PC-9 (cell line): ENCODE results near the gene SYNJ2. TPM values are rescaled to one million over a fixed set of nuclear protein-coding genes. Genes with fewer than 3 reads are reported as not detected.

Source experiments
- BruUV-seq: library from RNA; stranded (reverse); fragments of 400-500 nt; replicated peaks from 2 replicates; lab custom pipeline; 2021; lab: Mats Ljungman, UMichigan
- CTCF ChIA-PET: fragments of 300-600 bp; sonication (Branson Sonifier 250); formaldehyde crosslinking; loops from one replicate; lab custom pipeline; 2022; ENCODE audit warnings: antibody characterized with exemption; lab: Charles Lee
- POLR2A ChIA-PET: fragments of 300-600 bp; sonication (Branson Sonifier 250); formaldehyde crosslinking; loops from one replicate; lab custom pipeline; 2022; ENCODE audit warnings: antibody characterized with exemption; ENCODE audit not compliant: unreplicated experiment; lab: Charles Lee
- DNase-seq, 2 experiments: peaks; one replicate each; pipeline versions ENCODE4 v3.0.0 to v3.0.0-alpha.2; 2015 to 2022; ENCODE audit warnings: mixed read lengths in 1 of 2
- H2AFZ ChIP-seq: fragments of 200-600 bp; sonication (generic); 2 replicates; pipeline ENCODE4 v1.8.1; 2017; ENCODE audit warnings: antibody characterized with exemption
- H3F3A ChIP-seq: fragments of 200-600 bp; sonication (generic); 2 replicates; pipeline ENCODE4 v1.8.1; 2017; ENCODE audit warnings: antibody characterized with exemption, mild to moderate bottlenecking, low read depth; ENCODE audit not compliant: insufficient read depth
- H3K27ac ChIP-seq: fragments of 200-600 bp; sonication (generic); 2 replicates; pipeline ENCODE4 v1.6.1; 2016; ENCODE audit warnings: mixed run types
- H3K27me3 ChIP-seq: fragments of 200-600 bp; sonication (generic); 2 replicates; pipeline ENCODE4 v1.6.1; 2016; ENCODE audit warnings: low read depth, mixed run types; ENCODE audit not compliant: insufficient read depth
- H3K36me3 ChIP-seq: fragments of 200-600 bp; sonication (generic); 2 replicates; pipeline ENCODE4 v1.6.1; 2016; ENCODE audit warnings: low read depth, mixed run types
- H3K4me1 ChIP-seq: fragments of 200-600 bp; sonication (generic); replicated peaks from 2 replicates; pipeline ENCODE4 v1.6.1; 2016; ENCODE audit warnings: mixed run types; ENCODE audit not compliant: insufficient read depth
- H3K4me2 ChIP-seq: fragments of 200-600 bp; sonication (generic); 2 replicates; pipeline ENCODE4 v1.6.1; 2017; ENCODE audit warnings: mixed run types
- H3K4me3 ChIP-seq: fragments of 200-600 bp; sonication (generic); 2 replicates; pipeline ENCODE4 v1.6.1; 2016; ENCODE audit warnings: mixed run types
- H3K79me2 ChIP-seq: fragments of 200-600 bp; sonication (generic); 2 replicates; pipeline ENCODE4 v1.6.1; 2017; ENCODE audit warnings: low read depth, mixed run types
- H3K9me2 ChIP-seq: fragments of 200-600 bp; sonication (generic); 2 replicates; pipeline ENCODE4 v1.8.1; 2017; ENCODE audit warnings: mild to moderate bottlenecking; ENCODE audit not compliant: insufficient read depth
- H3K9me3 ChIP-seq: fragments of 200-600 bp; sonication (generic); 2 replicates; pipeline ENCODE4 v1.8.1; 2016; ENCODE audit warnings: low read depth; ENCODE audit not compliant: insufficient read depth
- H4K20me1 ChIP-seq: fragments of 200-600 bp; sonication (generic); 2 replicates; pipeline ENCODE4 v1.8.1; 2017; ENCODE audit not compliant: insufficient read depth
- EZH2 ChIP-seq: fragments of 200-600 bp; sonication (generic); IDR thresholded peaks from 2 replicates; pipeline ENCODE4 v1.8.0; 2017; ENCODE audit warnings: antibody characterized with exemption, low read depth
- intact Hi-C: fragments of 100-400 bp; cut with micrococcal nuclease; formaldehyde crosslinking; loops from one replicate; pipeline ENCODE4 v1.10.0; 2022; ENCODE audit not compliant: unreplicated experiment
- total RNA-seq: library from RNA; stranded (reverse); gene quantifications from 2 replicates; pipeline ENCODE4 v1.2.3, GENCODE V29; 2021
- TF ChIP-seq, protein P1 (sequence below): fragments of 200-600 bp; sonication (generic); conservative IDR thresholded peaks from 2 replicates; pipeline ENCODE4 v1.6.1; 2017; ENCODE audit warnings: mixed run types, antibody characterized with exemption, mild to moderate bottlenecking, moderate library complexity

Gene SYNJ2
- total RNA-seq, 1 experiment from 2014 or later = 30.3 TPM

- Histone ChIP-seq H3K27ac (no peak overlapping the region), H3K4me1 (no peaks in the 10 kb centered on the region), H2AFZ (no peak overlapping the region), H3K9me2 (no peaks in the 10 kb centered on the region), H4K20me1 (no peaks in the 10 kb centered on the region), H3K27me3 (no peaks in the 10 kb centered on the region), H3F3A (peaks cover 6% of the 10 kb centered on the region; the same call in 1 of the 2 replicates), H3K4me3 (no peak overlapping the region), H3K79me2 (no peaks in the 10 kb centered on the region), H3K36me3 (no peaks in the 10 kb centered on the region), H3K4me2 (no peak overlapping the region), H3K9me3 (no peaks in the 10 kb centered on the region)
- TF ChIP-seq, protein P1, sequence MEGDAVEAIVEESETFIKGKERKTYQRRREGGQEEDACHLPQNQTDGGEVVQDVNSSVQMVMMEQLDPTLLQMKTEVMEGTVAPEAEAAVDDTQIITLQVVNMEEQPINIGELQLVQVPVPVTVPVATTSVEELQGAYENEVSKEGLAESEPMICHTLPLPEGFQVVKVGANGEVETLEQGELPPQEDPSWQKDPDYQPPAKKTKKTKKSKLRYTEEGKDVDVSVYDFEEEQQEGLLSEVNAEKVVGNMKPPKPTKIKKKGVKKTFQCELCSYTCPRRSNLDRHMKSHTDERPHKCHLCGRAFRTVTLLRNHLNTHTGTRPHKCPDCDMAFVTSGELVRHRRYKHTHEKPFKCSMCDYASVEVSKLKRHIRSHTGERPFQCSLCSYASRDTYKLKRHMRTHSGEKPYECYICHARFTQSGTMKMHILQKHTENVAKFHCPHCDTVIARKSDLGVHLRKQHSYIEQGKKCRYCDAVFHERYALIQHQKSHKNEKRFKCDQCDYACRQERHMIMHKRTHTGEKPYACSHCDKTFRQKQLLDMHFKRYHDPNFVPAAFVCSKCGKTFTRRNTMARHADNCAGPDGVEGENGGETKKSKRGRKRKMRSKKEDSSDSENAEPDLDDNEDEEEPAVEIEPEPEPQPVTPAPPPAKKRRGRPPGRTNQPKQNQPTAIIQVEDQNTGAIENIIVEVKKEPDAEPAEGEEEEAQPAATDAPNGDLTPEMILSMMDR = no peak
- TF ChIP-seq EZH2 = no peak
- CTCF ChIA-PET = no interaction called here
- intact Hi-C loops = no loop called here
- POLR2A ChIA-PET = no interaction called here
- DNase-seq = no peak
- no TSS peak for BruUV-seq
Observed at GRCh38 chr6:158103228-158103627, 121.6 kb downstream of the SYNJ2 start.

GRCh38 chr6:158104696-158105095, 123.0 kb downstream of the SYNJ2 start:
- Histone ChIP-seq H3K4me1 (no peaks in the 10 kb centered on the region), H3K9me3 (no peaks in the 10 kb centered on the region), H3K27me3 (no peaks in the 10 kb centered on the region), H3K36me3 (no peaks in the 10 kb centered on the region), H3K27ac (no peak overlapping the region), H3K9me2 (no peaks in the 10 kb centered on the region), H3K4me2 (no peak overlapping the region), H4K20me1 (no peaks in the 10 kb centered on the region), H2AFZ (no peak overlapping the region), H3K4me3 (no peak overlapping the region), H3K79me2 (no peaks in the 10 kb centered on the region), H3F3A (peaks cover 13% of the 10 kb centered on the region; the same call in 1 of the 2 replicates)
- CTCF ChIA-PET = no interaction called here
- TF ChIP-seq, protein P1 = no peak
- TF ChIP-seq EZH2 = no peak
- intact Hi-C loops = no loop called here
- DNase-seq = no peak
- POLR2A ChIA-PET = interaction anchor here (0.6 kb wide), 1 partner anchor 41 kb away, joined by 16 read pairs; no protein-coding TSS in a partner anchor
- no TSS peak for BruUV-seq

DNA sequence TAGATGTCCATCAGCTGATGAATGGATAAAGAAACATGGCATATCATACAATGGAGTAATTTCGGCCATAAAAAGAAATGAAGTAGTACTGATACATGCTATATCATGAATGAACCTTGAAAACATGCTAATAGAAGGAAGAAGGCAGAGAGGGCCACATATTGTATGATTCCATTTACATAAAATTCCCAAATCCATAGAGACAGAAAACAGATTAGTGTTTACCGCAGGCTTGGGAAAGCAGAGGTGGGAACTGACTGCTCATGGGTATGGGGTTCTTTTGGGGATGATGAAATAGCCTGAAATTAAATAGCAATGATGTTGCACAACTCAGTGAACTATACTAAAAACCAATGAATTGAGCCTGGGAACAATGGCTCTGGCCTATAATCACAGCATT, 128.1 kb downstream of the SYNJ2 start:
- BruUV-seq = no TSS peak
- DNase-seq = no peak
- H3K4me1 ChIP-seq = no peaks in the 10 kb centered on the region
- POLR2A ChIA-PET = no interaction called here
- TF ChIP-seq, protein P1 = no peak
- no peak for TF ChIP-seq EZH2
- no peaks in the 10 kb centered on the region for H3K9me3 ChIP-seq
- no peak overlapping the region for H2AFZ ChIP-seq
- H3K4me3 ChIP-seq = no peak overlapping the region
- peaks cover 14% of the 10 kb centered on the region; the same call in 1 of the 2 replicates for H3F3A ChIP-seq
- no peaks in the 10 kb centered on the region for H3K36me3 ChIP-seq
- H3K27me3 ChIP-seq = no peaks in the 10 kb centered on the region
- H3K9me2 ChIP-seq = no peaks in the 10 kb centered on the region
- no peak overlapping the region for H3K4me2 ChIP-seq
- H4K20me1 ChIP-seq = no peaks in the 10 kb centered on the region
- intact Hi-C loops = no loop called here
- H3K27ac ChIP-seq = no peak overlapping the region
- CTCF ChIA-PET = no interaction called here
- H3K79me2 ChIP-seq = no peaks in the 10 kb centered on the region
